ENCODE data around the gene RNF186. TPM values are rescaled to one million over a fixed set of nuclear protein-coding genes. Genes with fewer than 3 reads are reported as not detected.
"Not testable (repeated sequence)": the region's sequence is repeated elsewhere in the genome, so short reads cannot be mapped to it uniquely, and the experiment has no call there.

Gene RNF186
- total RNA-seq, 2 experiments from 2014 or later: not detected

DNA sequence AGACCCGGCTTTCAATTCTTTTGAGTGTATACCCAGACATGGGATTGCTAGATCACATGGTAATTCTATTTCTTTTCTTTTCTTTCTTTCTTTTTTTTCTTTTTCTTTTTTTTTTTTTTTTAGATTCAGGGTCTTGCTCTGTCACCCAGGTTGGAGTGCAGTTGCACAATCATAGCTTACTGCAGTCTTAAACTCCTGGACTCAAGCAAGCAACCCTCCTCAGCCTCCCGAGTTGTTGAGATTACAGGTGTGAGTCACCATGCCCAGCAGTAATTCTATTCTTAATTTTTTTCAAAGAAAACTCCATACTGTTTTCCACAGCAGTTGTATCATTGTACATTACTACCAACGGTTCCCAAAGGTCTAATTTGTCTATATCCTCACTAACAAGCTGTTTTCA, 13.5 kb upstream of the RNF186 start:
- ChIA-PET CTCF (no interaction called here), POLR2A (interaction anchor here (0.7 kb wide), 1 partner anchor 198 kb away, joined by 6 read pairs; no protein-coding TSS in a partner anchor)

DNA sequence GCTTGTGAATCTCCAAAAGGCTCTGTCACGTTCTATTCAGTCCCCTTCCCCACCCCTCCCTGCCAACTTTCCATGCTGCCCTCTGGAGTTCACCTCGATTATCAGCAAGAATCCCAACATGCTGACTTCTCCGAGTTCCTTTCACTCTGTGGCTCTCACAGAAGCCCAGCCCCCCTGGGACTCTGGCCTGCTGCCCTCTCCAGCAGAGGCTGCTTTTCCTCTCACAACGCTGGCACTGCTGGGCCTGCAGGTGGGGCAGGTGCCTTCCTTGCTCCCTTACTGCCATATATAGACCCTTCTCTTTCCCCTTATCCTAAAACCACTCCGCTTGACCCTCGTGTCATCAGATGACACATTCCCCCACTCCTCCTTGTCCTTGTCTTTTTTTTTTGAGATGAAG, 10.2 kb upstream of the RNF186 start:
- ChIA-PET POLR2A (no interaction called here), CTCF (no interaction called here)

DNA sequence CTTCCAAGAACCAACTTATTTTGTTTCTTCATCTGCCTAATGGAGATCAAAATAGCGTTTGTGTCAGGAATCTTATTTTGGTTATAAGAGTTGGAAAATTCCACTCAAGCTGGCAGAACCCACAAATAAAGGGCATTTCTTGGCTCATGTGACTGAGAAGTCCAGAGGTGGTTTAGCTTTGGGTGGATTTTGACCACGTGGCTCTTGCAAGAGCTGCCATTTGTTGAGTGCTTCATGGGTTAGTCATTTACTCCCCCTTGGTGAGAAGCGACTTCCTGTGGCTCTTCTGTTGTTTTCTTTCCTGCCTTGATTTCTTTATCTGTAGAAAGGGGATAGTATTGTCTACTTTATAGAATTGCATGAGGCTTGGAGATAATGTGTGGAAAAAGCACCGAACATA, 9.5 kb upstream of the RNF186 start:
- ChIA-PET CTCF (no interaction called here), POLR2A (no interaction called here)

DNA sequence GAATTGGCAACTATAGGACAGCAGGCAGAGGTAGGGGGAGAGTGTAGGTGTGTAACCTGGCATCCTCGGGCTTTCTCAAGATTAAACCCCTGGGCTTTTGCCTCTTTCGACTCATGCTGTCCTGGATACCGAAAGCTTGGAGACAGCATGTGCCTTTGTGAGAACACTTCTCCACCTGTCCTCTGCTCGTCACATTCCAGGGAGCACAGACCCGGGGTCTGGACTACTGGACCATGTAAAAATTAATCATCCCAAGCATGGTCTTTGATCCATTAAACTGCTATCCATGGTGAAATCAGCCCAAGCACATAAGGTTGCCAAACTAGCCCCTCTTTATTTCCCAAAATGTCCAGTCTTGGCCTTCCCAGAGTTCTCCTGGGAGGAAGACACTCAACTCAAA, 9.0 kb upstream of the RNF186 start:
- ChIA-PET POLR2A (no interaction called here), CTCF (interaction anchor here (1.1 to 1.3 kb wide), 2 partner anchors 11 to 12 kb away, joined by 4 read pairs; no protein-coding TSS in a partner anchor)

DNA sequence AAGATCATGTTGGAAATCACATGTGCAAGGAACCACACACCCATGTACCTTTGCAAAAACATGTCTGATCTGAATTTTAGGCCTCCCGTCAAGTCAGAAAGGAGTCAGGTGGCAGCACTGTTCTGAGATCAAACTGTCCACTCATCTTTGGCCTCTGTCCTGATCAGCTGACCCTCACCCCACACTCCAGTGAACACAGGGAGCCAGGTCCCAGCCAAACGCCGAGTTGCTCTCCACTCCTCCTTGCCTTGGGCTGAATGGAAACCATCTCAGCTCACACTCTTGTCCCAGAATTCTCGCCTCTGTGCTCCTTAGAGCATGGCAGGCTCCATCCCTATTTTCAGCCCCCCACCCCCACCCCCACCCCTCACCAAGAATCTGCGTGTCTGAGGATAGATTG, 4.6 kb upstream of the RNF186 start:
- ChIA-PET CTCF (interaction anchor here (0.7 kb wide), 1 partner anchor 85 kb away, joined by 3 read pairs; no protein-coding TSS in a partner anchor), POLR2A (no interaction called here)

DNA sequence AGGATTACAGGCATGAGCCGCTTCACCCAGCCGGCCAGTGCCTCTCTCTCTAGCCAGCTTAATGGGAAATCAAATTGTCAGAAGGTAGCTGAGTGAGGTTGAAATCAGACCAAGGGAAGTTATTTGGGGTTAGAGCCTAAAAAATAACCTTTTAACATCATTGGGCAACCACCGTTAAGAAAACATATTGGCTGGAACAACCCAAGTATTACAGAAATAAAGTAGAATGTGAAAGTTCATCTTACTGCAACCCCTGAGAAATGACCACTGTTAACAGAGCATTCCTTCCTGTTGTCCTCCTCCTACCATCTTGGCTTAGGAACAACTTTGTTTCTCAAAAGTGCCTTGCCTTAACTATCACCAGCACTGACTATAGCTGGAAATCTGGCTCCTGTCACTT, 3.2 kb upstream of the RNF186 start:
- CTCF ChIA-PET: no interaction called here
- POLR2A ChIA-PET: no interaction called here

DNA sequence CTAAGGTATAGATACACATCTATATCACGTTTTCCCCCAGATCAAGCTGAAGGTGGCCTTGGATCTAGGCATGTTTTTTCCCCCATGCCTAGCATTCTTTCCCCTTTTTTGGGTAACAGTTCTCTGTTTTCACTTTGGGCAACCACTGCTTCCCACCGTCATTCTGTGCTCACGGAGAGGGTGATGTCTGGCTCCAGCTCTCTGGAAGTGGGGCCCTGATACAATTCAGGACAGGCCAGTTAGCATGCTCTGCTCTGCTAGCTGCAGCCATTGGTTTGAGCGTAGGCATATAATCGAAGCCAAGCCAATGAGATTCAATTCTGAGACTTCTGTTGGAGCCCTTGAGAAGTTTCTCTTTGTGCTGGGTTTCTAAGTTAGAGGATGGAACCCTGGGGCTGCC, 2.1 kb upstream of the RNF186 start:
- ChIA-PET POLR2A (no interaction called here), CTCF (interaction anchor here (0.6 kb wide), 1 partner anchor 16 kb away, joined by 5 read pairs; no protein-coding TSS in a partner anchor)

DNA sequence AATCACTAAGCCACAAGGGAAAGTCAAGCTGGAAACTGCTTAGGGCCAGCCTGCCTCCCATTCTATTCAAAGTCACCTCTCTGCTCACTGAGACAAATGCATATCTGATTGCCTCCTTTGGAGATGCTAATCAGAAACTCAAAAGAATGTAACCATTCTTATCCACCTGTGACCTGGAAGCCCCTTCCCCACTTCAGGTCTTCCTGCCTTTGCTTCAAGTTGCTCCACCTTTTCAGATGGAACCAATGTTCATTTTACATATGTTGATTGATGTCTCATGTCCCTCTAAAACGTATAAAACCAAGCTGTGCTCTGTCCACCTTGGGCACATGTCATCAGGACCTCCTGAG, 1.6 kb upstream of the RNF186 start:
- CTCF ChIA-PET: interaction anchor here (0.6 kb wide), 1 partner anchor 16 kb away, joined by 5 read pairs; no protein-coding TSS in a partner anchor
- POLR2A ChIA-PET: not testable (repeated sequence)

DNA sequence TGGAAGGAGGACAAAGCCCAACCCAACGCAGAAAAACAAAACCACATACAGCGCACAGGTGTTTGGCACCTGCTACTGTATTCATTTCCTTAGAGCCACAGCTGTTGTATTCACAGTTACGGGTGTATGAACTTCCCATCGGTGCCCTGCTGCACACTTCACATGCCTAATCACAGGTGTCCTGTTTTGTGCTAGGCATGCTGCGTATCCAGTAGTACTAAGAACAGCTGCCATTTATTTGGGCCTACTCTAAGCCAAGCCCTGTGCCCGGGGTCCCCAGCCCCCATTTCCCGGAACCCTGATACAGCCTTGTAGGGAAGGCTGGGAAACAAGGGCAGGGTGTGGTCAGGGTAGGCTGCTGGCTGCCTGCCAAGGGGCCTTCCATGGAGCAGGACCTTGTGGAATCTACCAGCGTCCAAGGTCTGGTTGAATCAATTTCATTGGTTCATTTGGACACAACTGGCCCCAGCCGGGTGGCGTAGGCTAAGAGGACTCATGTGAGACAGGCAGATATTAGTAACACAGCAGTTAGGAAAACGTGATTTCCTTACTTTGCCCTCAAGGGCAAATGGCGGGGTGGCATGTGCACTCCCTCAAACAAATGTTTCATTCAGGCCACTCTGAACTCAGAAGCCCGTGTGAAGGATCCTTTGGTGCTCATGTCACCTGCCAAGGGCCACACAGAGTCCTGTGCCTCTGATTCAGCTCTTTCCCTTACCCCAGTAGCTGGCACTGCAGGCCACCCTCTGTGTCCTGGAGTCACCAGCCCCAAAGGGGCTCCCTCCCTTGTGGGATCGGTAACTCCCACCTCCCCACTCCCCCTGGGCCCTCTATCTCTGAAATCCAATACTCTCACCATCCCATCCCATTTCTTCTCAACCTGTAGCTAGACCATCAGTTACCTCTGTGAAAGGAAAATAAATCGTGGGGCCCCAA, 986 bp upstream of the RNF186 start:
- ChIA-PET POLR2A (no interaction called here), CTCF (interaction anchor here (0.6 kb wide), 1 partner anchor 15 kb away, joined by 5 read pairs; no protein-coding TSS in a partner anchor)

DNA sequence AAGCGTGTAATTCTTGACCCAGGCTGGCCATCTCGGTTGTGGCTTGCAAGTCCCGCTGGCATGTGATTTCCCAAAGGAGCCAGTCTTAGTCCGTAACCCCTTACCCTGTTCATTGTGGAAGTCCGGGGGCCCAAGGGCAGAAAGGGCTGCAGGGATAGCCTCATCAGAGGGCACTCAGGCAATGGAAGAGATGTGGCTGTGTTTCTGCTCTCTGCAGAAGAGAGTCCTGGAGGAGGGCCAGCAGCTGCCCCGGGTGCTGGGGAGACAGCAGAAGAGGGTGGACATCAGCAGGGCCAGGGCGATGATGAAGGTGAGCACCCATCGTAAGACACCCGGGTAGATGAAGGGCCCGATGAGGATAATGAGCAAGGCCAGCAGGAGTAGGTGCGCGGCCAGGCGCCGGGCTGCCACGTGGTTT, 830 bp downstream of the RNF186 start:
- CTCF ChIA-PET: no interaction called here

DNA sequence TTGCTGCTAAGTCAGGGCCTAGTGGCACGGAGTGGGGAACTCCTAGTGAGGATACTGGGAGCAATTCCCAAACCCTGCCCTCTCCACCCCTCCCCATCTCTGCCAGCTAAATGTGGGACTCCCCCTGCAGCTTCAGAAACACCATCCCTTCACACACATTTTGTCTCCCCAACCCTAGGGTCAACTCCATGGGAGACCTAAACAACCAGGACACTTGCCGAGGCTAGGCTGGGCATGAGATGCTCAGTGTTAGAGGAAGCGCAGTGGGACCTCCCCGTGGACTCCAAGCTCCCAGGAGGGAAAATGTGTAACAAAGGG, 1.5 kb downstream of the RNF186 start:
- ChIA-PET CTCF (interaction anchor here (0.6 kb wide), 1 partner anchor 10 kb away, joined by 4 read pairs; no protein-coding TSS in a partner anchor), POLR2A (no interaction called here)

More for the DNA sequence above, 830 bp downstream of the RNF186 start:
- POLR2A ChIA-PET: no interaction called here

DNA sequence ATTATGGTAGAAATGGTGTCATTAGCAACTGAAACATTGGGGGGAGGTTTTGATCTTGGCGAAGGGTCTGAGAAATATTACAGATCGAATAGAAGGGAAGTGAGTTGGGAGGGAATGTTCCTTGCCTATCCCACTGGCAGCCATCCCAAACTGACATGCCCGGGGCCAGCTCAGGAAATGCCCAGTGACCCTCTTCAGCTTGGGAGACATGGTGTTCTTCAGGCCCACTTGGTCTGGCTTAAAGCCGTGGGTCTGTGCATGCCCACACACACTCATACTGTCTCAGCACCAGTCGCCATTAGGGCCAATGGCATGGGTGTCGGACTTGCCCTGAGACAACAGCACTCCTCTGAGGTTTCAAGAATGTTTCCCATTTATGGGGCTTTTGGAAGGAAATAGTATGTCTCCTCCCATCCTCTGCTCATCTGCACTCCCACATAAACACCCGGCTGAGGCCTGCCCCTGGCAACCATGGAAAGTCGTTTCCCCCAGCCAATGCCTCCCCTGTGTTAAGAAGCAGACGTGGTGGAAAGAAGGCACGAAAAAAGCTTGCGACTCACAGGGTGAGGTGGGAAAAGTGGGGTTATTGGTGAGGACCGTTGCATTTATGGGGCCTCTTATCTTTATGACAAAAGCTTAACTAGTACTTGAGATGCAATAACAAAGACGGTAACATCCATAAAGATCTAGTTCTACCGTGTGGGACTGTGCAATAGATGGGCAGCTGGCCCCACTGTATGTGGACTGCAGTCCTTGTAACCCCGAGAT, 2.0 kb downstream of the RNF186 start:
- POLR2A ChIA-PET: no interaction called here
- CTCF ChIA-PET: interaction anchor here (0.6 to 1.2 kb wide), 3 partner anchors 10 to 614 kb away, joined by 3 to 4 read pairs (median 4); no protein-coding TSS in a partner anchor

DNA sequence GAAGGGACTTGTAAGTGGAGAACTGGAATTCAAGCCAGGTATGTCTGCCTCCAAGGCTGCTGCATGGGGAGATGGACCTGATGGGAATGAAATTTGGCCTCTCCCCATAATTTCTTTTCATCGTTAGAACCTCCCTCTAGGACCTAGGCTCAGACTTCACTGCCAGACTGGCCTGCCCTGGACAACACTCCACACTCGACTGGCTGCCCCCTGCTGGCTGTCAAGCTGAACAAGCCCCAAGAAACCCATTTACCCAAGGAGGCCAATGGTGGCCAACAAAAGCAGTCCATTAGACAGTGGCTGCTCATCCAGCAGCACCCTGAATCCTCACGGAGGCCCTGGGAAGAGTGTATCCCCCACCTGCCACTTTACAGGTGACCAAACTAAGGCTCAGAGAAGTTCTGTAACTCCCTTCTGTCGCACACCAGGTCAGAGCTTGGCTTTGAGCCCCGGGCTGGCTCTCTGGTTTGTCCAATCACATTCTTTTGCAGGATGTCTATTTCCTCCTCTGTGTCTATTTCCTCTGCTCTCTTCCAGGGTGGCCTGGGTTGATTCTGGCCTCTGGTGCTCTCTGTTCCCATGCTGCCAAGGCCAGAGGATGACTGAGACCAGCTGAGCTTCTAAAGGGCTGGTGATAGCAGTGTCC, 3.8 kb downstream of the RNF186 start:
- CTCF ChIA-PET: interaction anchor here (0.5 to 1.7 kb wide), 9 partner anchors 13 to 149 kb away, joined by 3 to 6 read pairs (median 3); partner anchors contain the start of gene HTR6

DNA sequence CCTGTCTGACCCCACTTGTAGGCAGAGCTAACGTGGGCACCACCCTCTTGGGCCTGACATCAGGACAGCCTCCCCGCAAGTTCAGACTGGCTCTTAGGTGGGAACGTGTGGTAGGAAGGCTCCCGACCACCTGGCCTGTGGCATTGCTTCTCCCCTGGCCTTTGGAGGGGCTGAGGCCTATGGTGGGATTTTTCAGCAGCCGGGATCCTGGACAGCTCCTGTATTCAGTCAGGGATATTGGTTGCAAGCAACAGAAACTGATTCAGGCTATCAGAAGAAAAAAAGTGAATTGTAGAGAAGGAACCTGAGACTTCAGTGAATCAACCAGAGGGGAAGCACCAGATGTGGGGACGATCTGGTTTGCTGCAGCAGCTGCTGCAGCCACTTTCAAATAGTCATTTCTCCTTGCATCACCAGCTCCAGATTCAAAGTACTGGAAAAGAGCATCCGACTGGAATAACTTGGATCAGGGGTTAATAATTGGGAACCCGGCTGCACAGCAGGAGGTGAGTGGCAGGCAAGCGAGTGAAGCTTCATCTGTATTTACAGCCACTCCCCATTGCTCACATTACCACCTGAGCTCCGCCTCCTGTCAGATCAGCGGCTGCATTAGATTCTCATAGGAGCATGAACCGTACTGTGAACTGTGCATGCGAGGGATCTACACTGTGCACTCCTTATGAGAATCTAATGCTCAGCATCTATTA, 5.9 kb downstream of the RNF186 start:
- CTCF ChIA-PET: no interaction called here
- POLR2A ChIA-PET: no interaction called here

More for the DNA sequence above, 3.8 kb downstream of the RNF186 start:
- POLR2A ChIA-PET: no interaction called here

DNA sequence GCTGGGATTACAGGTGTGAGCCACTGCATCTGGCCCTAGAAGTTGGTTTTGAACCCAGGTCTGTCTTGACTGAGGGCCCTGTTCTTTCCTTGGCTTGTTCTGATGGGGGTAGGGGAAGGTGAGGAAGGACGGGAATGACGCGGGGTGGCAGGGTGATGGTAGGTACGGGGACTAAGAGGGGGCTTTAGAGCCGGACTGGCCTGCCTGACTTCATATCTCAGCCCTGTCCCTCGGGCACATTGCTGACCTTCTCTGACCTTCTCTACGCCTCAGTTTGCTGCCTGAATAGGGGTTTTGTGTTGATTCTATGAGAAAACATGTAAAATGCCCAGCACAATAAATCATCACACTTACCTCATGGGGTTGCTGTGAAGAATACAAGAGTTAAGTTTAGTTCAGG, 6.7 kb downstream of the RNF186 start:
- ChIA-PET CTCF (no interaction called here), POLR2A (no interaction called here)

DNA sequence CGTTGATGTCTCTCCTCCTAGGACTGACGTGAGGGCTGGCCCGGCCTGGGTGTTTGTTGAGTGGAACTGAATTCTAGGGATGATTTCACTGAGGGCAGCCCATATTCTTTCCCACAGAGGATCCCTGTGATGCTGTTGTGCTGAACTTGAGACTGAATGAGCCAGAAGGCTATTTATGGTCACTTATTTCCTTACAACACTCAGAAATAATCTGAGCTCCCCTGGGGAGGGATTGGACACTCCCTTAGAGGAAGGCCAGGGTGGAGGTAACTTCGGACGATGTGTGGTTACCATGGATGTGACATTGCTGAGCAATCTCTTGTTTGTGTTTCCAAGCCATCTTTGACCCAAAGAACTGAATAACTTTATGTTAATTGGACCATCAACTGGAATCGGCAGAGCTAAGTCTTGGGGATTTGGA, 10.2 kb downstream of the RNF186 start:
- POLR2A ChIA-PET: no interaction called here
- CTCF ChIA-PET: interaction anchor here (0.7 kb wide), 1 partner anchor 145 kb away, joined by 3 read pairs; no protein-coding TSS in a partner anchor

DNA sequence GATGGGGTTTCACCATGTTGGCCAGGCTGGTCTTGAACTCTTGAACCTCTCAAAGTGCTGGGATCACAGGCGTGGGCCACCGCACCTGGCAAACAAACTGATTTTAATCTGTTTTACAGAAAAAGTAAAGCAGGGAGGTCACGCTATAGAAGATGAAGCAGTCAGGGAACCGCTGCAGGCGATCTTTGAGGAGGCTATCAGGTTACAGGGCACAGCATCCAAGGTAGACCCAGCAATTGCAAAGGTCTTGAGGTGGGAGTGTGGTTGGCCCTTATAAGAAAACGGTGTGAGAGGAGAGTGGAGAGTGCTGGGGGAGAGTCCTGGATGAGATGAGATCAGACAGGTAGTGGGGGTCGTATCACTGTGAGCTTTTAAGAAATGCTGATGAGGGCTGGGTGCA, 12.8 kb downstream of the RNF186 start:
- CTCF ChIA-PET: interaction anchor here (1.9 kb wide), 1 partner anchor 86 kb away, joined by 4 read pairs; no protein-coding TSS in a partner anchor
- POLR2A ChIA-PET: no interaction called here

DNA sequence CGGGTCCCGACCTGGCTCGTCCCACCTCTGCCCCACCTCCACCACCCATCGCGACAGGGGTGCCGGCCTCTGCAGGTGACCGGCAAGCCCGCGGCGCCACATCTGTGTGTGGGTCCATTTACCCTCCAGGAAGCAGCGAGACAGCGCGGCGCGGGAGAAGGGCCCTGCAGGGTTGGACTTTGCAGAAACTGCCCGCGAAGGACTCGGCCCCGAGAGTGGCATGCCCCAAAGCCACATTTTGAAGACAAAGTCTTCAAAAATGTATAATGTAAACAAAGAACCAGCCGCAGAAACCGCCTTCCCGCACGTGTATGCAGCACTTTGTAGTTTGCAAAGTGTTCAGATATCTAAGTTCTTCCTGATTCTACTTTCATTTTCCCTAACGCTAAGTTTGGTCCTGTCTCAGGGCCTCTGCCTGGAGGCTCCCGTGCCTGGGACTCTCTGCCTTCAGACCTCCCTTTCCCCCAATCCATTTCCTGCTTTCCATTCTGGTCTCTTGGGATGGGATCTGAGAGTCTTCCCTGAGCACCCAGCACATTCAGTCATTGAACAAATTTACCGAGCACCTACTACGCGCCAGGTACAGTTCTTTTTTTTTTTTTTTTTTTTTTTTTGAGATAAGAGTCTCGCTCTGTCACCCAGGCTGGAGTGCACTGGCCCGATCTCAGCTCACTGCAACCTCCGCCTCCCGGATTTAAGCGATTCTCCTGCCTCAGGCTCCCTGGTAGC, 14.8 kb downstream of the RNF186 start:
- CTCF ChIA-PET: interaction anchor here (0.7 to 1.9 kb wide), 2 partner anchors 16 to 84 kb away, joined by 4 to 5 read pairs; no protein-coding TSS in a partner anchor
- POLR2A ChIA-PET: interaction anchor here (0.6 to 0.7 kb wide), 2 partner anchors 330 to 1599 kb away, joined by 7 to 8 read pairs; no protein-coding TSS in a partner anchor

All from activated CD8-positive, alpha-beta memory T cell treated with anti-CD3 and anti-CD28 coated beads for 36 hours (primary cell).